ENCODE measurements around the gene DMBX1. TPM values are rescaled to one million over a fixed set of nuclear protein-coding genes. Genes with fewer than 3 reads are reported as not detected.

The DMBX1 gene
- total and polyA plus RNA-seq, 2 of the 4 experiments (the other 2 are of a cell fraction): not detected

DNA sequence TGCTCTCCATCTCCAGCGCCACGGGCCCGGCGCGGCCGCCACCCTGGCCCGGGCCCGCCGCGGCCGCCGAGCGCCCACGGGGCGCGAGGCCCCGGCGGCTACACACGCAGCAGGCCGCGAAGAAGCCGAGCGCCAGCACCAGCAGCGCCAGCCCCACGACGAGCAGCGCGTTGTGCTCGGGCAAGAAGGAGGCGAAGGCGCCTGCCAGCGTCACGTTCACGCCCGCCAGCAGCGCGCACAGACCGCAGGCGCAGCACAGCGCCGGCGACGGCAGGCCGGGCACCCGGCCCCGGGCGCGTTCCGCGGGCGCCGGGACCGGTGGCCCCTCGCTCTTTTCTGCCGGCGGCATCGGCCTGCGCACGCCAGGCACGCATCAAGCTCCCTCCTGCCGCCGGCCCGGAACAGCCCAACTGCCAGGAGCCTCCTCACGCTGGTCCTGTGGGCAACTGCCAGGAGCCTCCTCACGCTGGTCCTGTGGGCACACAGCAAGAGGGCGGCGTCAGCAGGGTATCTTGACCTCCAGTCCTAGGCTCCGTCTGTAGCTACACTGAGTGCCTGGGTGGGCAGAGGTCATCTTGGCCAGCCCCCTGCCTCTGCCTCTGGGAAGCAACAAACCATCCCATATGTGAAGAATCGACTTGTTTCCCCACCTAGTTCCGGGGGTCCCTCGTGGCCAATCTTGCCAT, 43.7 kb downstream of the DMBX1 start:
- ATAC-seq (ENCODE audit: low read depth): peak; percentile 76
- BruUV-seq (replicated peaks): no TSS peak
- POLR2A ChIA-PET (ENCODE audit: unreplicated experiment): no interaction called here

More for the DNA sequence above, 43.7 kb downstream of the DMBX1 start:
- H2BK20ac ChIP-seq (ENCODE audit: low read depth, low read length): no peak overlapping the region
- H3K36me3 ChIP-seq (ENCODE audit: control insufficient read depth, insufficient read depth, low read length): no peaks in the 10 kb centered on the region
- no peaks in the 10 kb centered on the region for H3K9me1 ChIP-seq (ENCODE audit: insufficient read depth, low read length)
- dilution Hi-C loops (cut with HindIII; ENCODE audit: low sequenced_read_pairs, unreplicated experiment): no loop called here
- TF ChIP-seq CHD1 (IDR thresholded peaks at IDR 0.05; ENCODE audit: low read depth, low read length): no peak
- no peak for TF ChIP-seq FOS (IDR thresholded peaks at IDR 0.05; ENCODE audit: low read depth, low read length)
- peak; percentile 30; the same call in 1 of the 2 replicates for TF ChIP-seq BHLHE40 (IDR thresholded peaks at IDR 0.05; ENCODE audit: low read depth, low read length)
- no peak for TF ChIP-seq CEBPB (IDR thresholded peaks at IDR 0.05; ENCODE audit: low read depth, low read length)
- H4K8ac ChIP-seq (ENCODE audit: low read depth in 2 of 2, low read length in 2 of 2): no peak overlapping the region; a peak in 1 of 4 replicates
- 5% methylated on average over 41 of the region's 71 CpGs; no CpG with 5 or more reads in 1 of the 2 experiments for WGBS, 2 experiments (ENCODE audit: extremely low coverage in 2 of 2, insufficient read length in 1 of 2)
- no peak overlapping the region; the same call in 1 of the 2 replicates for H4K5ac ChIP-seq (ENCODE audit: low read depth, low read length)
- no peak overlapping the region for H2BK120ac ChIP-seq (ENCODE audit: low read depth, low read length)
- intact Hi-C loops (cut with micrococcal nuclease): loop anchor here (10.0 kb wide), 1 partner anchor 641 kb away; no protein-coding TSS in a partner anchor
- H3K27ac ChIP-seq (ENCODE audit: insufficient read depth, low read length): no peak overlapping the region
- H3K4me3 ChIP-seq (ENCODE audit: insufficient read depth, low read depth, low read length): peak overlapping the region; percentile 27
- no peak overlapping the region for H2AK9ac ChIP-seq (replicated peaks; ENCODE audit: low read depth, low read length, poor library complexity)
- no peak overlapping the region for H3K9ac ChIP-seq (ENCODE audit: low read depth, low read length)
- no peak overlapping the region for H2BK15ac ChIP-seq (ENCODE audit: low read depth, low read length)
- DNase-seq: peak; percentile 26
- H2AK5ac ChIP-seq (ENCODE audit: low read depth, low read length): no peak overlapping the region
- H3K56ac ChIP-seq (ENCODE audit: extremely low read depth, insufficient read depth, low read length): no peak overlapping the region
- H3K79me1 ChIP-seq (ENCODE audit: low read depth in 1 of 2, low read length in 2 of 2): no peaks in the 10 kb centered on the region
- H3K27me3 ChIP-seq (ENCODE audit: control insufficient read depth, insufficient read depth, low read length): peaks cover 60% of the 10 kb centered on the region
- H3K14ac ChIP-seq (replicated peaks; ENCODE audit: low read depth, low read length): no peak overlapping the region
- no peaks in the 10 kb centered on the region for H4K20me1 ChIP-seq (ENCODE audit: insufficient read depth, low read length)
- H2BK5ac ChIP-seq (ENCODE audit: low read depth, low read length, poor library complexity, severe bottlenecking): no peak overlapping the region
- CTCF ChIA-PET: interaction anchor here (0.6 to 1.2 kb wide), 4 partner anchors 9 to 68 kb away, joined by 3 to 4 read pairs (median 3); no protein-coding TSS in a partner anchor
- no peak overlapping the region for H3K4ac ChIP-seq (ENCODE audit: low read depth, low read length)
- H3K9me3 ChIP-seq (ENCODE audit: control insufficient read depth, insufficient read depth, low read length): no peaks in the 10 kb centered on the region
- in situ Hi-C loops (cut with MboI; ENCODE audit: low sequenced_read_pairs): no loop called here
- H4K91ac ChIP-seq (ENCODE audit: insufficient read depth, low read depth, low read length): no peak overlapping the region
- H3K4me2 ChIP-seq (ENCODE audit: low read depth, low read length): peak overlapping the region; percentile 52; the same call in 1 of the 2 replicates
- H3K4me1 ChIP-seq (ENCODE audit: control insufficient read depth, insufficient read depth, low read length): no peaks in the 10 kb centered on the region
- peak overlapping the region; percentile 85 for H2AFZ ChIP-seq (replicated peaks; ENCODE audit: low read length, poor library complexity)
- H3K23ac ChIP-seq (ENCODE audit: low read depth, low read length): no peak overlapping the region
- no peak overlapping the region for H3K18ac ChIP-seq (ENCODE audit: low read depth, low read length)
